Fibroblast of lung (primary cell): ENCODE results near the gene PTPRM. TPM values are rescaled to one million over a fixed set of nuclear protein-coding genes. Genes with fewer than 3 reads are reported as not detected.

Source experiments
- DNase-seq, 2 donors: peaks; one replicate each; pipeline versions ENCODE4 v3.0.0 to v3.0.0-alpha.2; 2010; ENCODE audit warnings: low read depth in 2 of 2
- H2AFZ ChIP-seq: 2 replicates; pipeline ENCODE4 v1.5.1; 2012; ENCODE audit warnings: low read length, control low read depth, inconsistent platforms
- H3K27ac ChIP-seq: 2 replicates; pipeline ENCODE4 v1.5.1; 2011; ENCODE audit warnings: low read length, control low read depth; ENCODE audit not compliant: insufficient read depth
- H3K27me3 ChIP-seq: 2 replicates; pipeline ENCODE4 v1.5.1; 2011; ENCODE audit warnings: mild to moderate bottlenecking, low read length; ENCODE audit not compliant: control insufficient read depth, insufficient read depth
- H3K36me3 ChIP-seq: 2 replicates; pipeline ENCODE4 v1.5.1; 2011; ENCODE audit warnings: low read length; ENCODE audit not compliant: control insufficient read depth, insufficient read depth
- H3K4me1 ChIP-seq: 2 replicates; pipeline ENCODE4 v1.5.1; 2011; ENCODE audit warnings: low read length; ENCODE audit not compliant: control insufficient read depth, insufficient read depth; ENCODE audit errors: extremely low read depth
- H3K4me2 ChIP-seq: 2 replicates; pipeline ENCODE4 v1.5.1; 2011; ENCODE audit warnings: low read length, control low read depth; ENCODE audit not compliant: insufficient read depth; ENCODE audit errors: extremely low read depth
- H3K4me3 ChIP-seq, 4 experiments: fragments of 200-600 bp in 1 of 4; sonication (generic) in 1 of 4; replicated peaks in 1 of 4; 2 replicates each; pipeline ENCODE4 v1.5.1; 2011 to 2016; ENCODE audit warnings: low read length in 4 of 4, low read depth in 3 of 4, mild to moderate bottlenecking in 3 of 4, control low read depth in 2 of 4, inconsistent platforms in 1 of 4, mixed read lengths in 1 of 4; ENCODE audit not compliant: insufficient read depth in 1 of 4; ENCODE audit errors: control extremely low read depth in 1 of 4
- H3K79me2 ChIP-seq: 2 replicates; pipeline ENCODE4 v1.5.1; 2012; ENCODE audit warnings: mild to moderate bottlenecking, low read length, inconsistent platforms; ENCODE audit not compliant: control insufficient read depth, insufficient read depth
- H3K9ac ChIP-seq: 2 replicates; pipeline ENCODE4 v1.5.1; 2011; ENCODE audit warnings: mild to moderate bottlenecking, low read length, control low read depth; ENCODE audit not compliant: insufficient read depth
- H3K9me3 ChIP-seq: 2 replicates; pipeline ENCODE4 v1.5.1; 2012; ENCODE audit warnings: low read depth, low read length; ENCODE audit not compliant: control insufficient read depth, insufficient read depth
- H4K20me1 ChIP-seq: 2 replicates; pipeline ENCODE4 v1.5.1; 2011; ENCODE audit warnings: low read length; ENCODE audit not compliant: control insufficient read depth, insufficient read depth; ENCODE audit errors: extremely low read depth
- CTCF ChIP-seq, 2 donors: IDR thresholded peaks in 1 of 2; conservative IDR thresholded peaks in 1 of 2; 1 replicate in 1 of 2; 2 replicates in 1 of 2; pipeline ENCODE4 v1.5.1; 2011 to 2012; ENCODE audit warnings: low read length in 2 of 2, control low read depth in 1 of 2, inconsistent platforms in 1 of 2, low read depth in 1 of 2, mild to moderate bottlenecking in 1 of 2
- EZH2 ChIP-seq: IDR thresholded peaks from 2 replicates; pipeline ENCODE4 v1.5.1; 2012; ENCODE audit warnings: low read length, control low read depth, mild to moderate bottlenecking; ENCODE audit errors: missing control alignments
- polyA plus RNA-seq, 2 donors: library from polyadenylated mRNA; depleted of rRNA in 1 of 2; stranded (reverse) in 1 of 2; unstranded in 1 of 2; fragments of >200 nt; gene quantifications; 2 replicates each; pipeline ENCODE4 v1.2.1, GENCODE V29; 2011 to 2012; ENCODE audit warnings: missing spikeins in 1 of 2
- total RNA-seq: library from RNA; depleted of rRNA; stranded (reverse); fragments of >200 nt; gene quantifications from 2 replicates; pipeline ENCODE4 v1.2.1, GENCODE V29; 2014

The PTPRM gene
- total and polyA plus RNA-seq, 2 donors (not counting 1 experiment from before 2014, with no cell fraction given), result 86.6 to 87.0 TPM

GRCh38 chr18:8001711-8002301 is 434.7 kb downstream of the PTPRM start:
- Histone ChIP-seq H3K9me3 (no peaks in the 10 kb centered on the region), H3K36me3 (no peaks in the 10 kb centered on the region), H3K9ac (no peak overlapping the region), H2AFZ (no peak overlapping the region), H3K79me2 (no peaks in the 10 kb centered on the region), H3K4me2 (no peak overlapping the region), H3K27me3 (no peaks in the 10 kb centered on the region), H3K4me3 (no peak overlapping the region), H3K27ac (no peak overlapping the region), H4K20me1 (no peaks in the 10 kb centered on the region), H3K4me1 (no peaks in the 10 kb centered on the region)
- DNase-seq, result no peak
- TF ChIP-seq EZH2, result no peak
- no peak for TF ChIP-seq CTCF (conservative IDR thresholded peaks at IDR 0.05 in 1 of 2, IDR thresholded peaks at IDR 0.05 in 1 of 2; ENCODE audit: low read depth in 1 of 2, low read length in 2 of 2)

GRCh38 chr18:8003878-8004675 is 437.0 kb downstream of the PTPRM start:
- H3K4me3 ChIP-seq, result no peak overlapping the region
- peak; percentile 71 to 85 for DNase-seq
- H4K20me1 ChIP-seq, result no peaks in the 10 kb centered on the region
- H3K36me3 ChIP-seq, result no peaks in the 10 kb centered on the region
- no peaks in the 10 kb centered on the region for H3K9me3 ChIP-seq
- no peaks in the 10 kb centered on the region for H3K4me1 ChIP-seq
- H2AFZ ChIP-seq, result no peak overlapping the region
- no peak overlapping the region for H3K4me2 ChIP-seq
- H3K27ac ChIP-seq, result no peak overlapping the region
- H3K9ac ChIP-seq, result no peak overlapping the region
- TF ChIP-seq CTCF (conservative IDR thresholded peaks at IDR 0.05 in 1 of 2, IDR thresholded peaks at IDR 0.05 in 1 of 2; ENCODE audit: low read depth in 1 of 2, low read length in 2 of 2), result no peak
- TF ChIP-seq EZH2, result no peak
- no peaks in the 10 kb centered on the region for H3K27me3 ChIP-seq
- H3K79me2 ChIP-seq, result no peaks in the 10 kb centered on the region

DNA sequence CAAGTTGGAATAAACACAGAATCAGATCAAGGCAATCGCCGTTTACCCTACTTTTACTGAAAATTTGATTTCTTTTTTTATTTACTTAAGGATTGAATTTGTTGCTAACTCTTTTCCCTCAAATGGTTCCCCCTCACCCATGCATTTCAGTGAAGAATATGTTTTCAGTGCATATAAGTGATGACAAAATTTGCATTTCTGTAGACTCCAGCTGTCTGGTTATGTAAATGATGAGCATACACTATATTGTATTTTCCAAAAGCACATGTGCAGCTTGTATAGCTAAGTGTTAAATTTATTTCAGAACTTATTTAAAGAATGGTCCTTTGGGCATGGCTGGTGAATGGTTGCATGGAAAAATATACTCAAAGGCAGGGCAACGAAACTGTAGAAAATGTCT is 437.7 kb downstream of the PTPRM start:
- H3K36me3 ChIP-seq, result no peaks in the 10 kb centered on the region
- no peaks in the 10 kb centered on the region for H3K27me3 ChIP-seq
- H3K4me1 ChIP-seq, result no peaks in the 10 kb centered on the region
- H3K27ac ChIP-seq, result no peak overlapping the region
- TF ChIP-seq EZH2 (no peak), CTCF (conservative IDR thresholded peaks at IDR 0.05 in 1 of 2, IDR thresholded peaks at IDR 0.05 in 1 of 2; ENCODE audit: low read depth in 1 of 2, low read length in 2 of 2) (no peak)
- no peak overlapping the region for H3K9ac ChIP-seq
- no peaks in the 10 kb centered on the region for H4K20me1 ChIP-seq
- no peaks in the 10 kb centered on the region for H3K79me2 ChIP-seq
- no peak overlapping the region for H3K4me2 ChIP-seq
- H3K4me3 ChIP-seq, result no peak overlapping the region
- DNase-seq, result no peak
- no peak overlapping the region for H2AFZ ChIP-seq
- H3K9me3 ChIP-seq, result no peaks in the 10 kb centered on the region
